GM13976 (cell line): Measurements from ENCODE around the gene BCAS2.

ENCODE experiments used
- DNase-seq: peaks from one replicate; pipeline ENCODE4 v3.0.0; 2012; ENCODE audit warnings: low spot score
- in situ Hi-C: fragments of 300-500 bp; cut with MboI; formaldehyde crosslinking; loops from one replicate; pipeline ENCODE4 v1.12.0; 2022; ENCODE audit warnings: low sequenced_read_pairs, mixed read lengths, inconsistent platforms; ENCODE audit not compliant: unreplicated experiment
- TF ChIP-seq, protein P1 (sequence below): IDR thresholded peaks from 2 replicates; pipeline ENCODE4 v1.5.1; 2012; ENCODE audit warnings: borderline replicate concordance, mild to moderate bottlenecking; ENCODE audit not compliant: insufficient read depth; ENCODE audit errors: extremely low read depth, missing control alignments, control extremely low read depth

The BCAS2 gene

DNA sequence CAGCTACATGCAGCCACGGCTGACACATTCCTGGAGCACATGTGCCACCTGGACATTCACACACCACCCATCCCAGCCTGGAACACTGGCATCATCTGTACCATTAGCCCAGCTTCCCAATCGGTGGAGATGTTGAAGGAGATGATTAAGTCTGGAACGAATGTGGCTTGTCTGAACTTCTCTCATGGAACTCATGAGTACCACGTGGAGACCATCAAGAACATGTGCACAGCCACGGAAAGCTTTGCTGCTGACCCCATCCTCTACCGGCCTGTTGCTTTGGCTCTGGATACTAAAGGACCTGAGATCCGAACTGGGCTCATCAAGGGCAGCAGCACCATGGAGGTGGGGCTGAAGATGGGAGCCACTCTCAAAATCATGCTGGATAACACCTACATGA is 45.4 kb downstream of the BCAS2 start:
- in situ Hi-C loops, result no loop called here
- DNase-seq, result no peak
- TF ChIP-seq, protein P1, sequence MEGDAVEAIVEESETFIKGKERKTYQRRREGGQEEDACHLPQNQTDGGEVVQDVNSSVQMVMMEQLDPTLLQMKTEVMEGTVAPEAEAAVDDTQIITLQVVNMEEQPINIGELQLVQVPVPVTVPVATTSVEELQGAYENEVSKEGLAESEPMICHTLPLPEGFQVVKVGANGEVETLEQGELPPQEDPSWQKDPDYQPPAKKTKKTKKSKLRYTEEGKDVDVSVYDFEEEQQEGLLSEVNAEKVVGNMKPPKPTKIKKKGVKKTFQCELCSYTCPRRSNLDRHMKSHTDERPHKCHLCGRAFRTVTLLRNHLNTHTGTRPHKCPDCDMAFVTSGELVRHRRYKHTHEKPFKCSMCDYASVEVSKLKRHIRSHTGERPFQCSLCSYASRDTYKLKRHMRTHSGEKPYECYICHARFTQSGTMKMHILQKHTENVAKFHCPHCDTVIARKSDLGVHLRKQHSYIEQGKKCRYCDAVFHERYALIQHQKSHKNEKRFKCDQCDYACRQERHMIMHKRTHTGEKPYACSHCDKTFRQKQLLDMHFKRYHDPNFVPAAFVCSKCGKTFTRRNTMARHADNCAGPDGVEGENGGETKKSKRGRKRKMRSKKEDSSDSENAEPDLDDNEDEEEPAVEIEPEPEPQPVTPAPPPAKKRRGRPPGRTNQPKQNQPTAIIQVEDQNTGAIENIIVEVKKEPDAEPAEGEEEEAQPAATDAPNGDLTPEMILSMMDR, result no peak

GRCh38 chr1:114535401-114535800 is 46.0 kb downstream of the BCAS2 start:
- in situ Hi-C loops, result no loop called here

DNA sequence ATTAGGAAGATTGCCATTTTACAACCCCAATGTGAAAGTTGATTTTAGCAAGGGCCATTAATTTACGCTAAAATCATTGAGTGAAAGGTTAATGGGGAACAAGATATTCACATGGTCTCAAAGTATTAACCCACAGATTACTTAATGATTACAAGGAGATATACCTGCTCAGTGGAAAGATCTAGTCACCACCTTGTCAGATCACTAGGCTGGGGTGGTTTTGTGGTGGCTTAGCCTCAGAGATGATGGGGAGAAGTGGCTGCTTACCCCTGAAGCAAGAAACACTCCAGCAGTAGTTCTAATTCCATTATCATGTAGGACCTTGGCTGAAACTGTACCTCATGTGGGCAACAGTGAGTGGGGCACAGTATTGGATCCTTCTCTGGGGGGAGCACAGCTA is 50.3 kb downstream of the BCAS2 start:
- TF ChIP-seq, protein P1, result no peak
- in situ Hi-C loops, result no loop called here
- no peak for DNase-seq

More at GRCh38 chr1:114535401-114535800, 46.0 kb downstream of the BCAS2 start:
- DNase-seq, result no peak
- TF ChIP-seq, protein P1, result no peak

DNA sequence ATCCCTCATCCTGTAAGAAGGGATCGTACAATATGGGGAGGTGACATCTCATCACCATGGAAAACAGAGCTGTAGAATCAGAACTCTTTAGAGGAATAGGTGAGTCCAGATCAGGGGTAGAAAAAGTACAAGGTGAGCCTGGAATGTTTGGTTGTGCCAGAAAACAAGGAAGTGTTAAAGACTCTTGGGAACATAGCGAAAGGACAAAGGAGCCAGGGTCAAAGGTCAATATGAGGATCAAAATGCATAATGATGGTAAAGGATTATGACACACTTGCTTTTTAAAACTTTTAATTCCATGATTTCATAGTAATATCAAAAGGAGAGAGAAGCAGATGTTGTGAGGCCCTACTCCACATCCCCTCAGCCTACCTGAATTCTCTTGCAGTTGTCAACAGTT is 51.2 kb downstream of the BCAS2 start:
- no peak for DNase-seq
- TF ChIP-seq, protein P1, result no peak
- in situ Hi-C loops, result no loop called here

DNA sequence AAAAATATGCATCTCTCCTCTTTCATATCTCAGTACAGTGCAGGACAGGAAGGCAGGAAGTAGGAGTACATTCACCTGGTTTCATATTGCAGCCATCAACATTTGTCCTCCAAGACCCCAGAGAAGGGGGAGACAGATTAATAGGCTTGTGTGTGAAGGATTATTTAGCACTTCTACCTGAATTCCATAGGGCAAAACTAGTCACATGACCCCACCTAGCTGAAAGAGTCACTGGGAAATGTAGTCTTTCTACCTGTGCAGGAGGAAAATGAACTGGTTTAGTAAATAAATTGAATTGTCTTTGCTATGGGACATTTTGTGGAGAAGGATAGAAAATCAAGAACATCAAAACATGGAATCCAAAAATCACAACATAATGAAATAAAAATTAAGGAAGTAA is 56.5 kb downstream of the BCAS2 start:
- TF ChIP-seq, protein P1, result no peak
- DNase-seq, result no peak
- in situ Hi-C loops, result no loop called here

GRCh38 chr1:114522264-114522575 is 59.2 kb downstream of the BCAS2 start:
- no peak for DNase-seq
- in situ Hi-C loops, result no loop called here
- TF ChIP-seq, protein P1, result no peak
